Stimulated activated CD8-positive, alpha-beta memory T cell treated with anti-CD3 and anti-CD28 coated beads, Interleukin-7, amount 100 ng/mL, for 1 hour (primary cell): ENCODE results near the gene CPNE8.
"Not testable (repeated sequence)": the region's sequence is repeated elsewhere in the genome, so short reads cannot be mapped to it uniquely, and the experiment has no call there.

Experiments used
- DNase-seq, 2 donors: peaks; one replicate each; pipeline ENCODE4 v3.0.0-alpha.2; 2020; ENCODE audit warnings: low read depth in 2 of 2

The CPNE8 gene

DNA sequence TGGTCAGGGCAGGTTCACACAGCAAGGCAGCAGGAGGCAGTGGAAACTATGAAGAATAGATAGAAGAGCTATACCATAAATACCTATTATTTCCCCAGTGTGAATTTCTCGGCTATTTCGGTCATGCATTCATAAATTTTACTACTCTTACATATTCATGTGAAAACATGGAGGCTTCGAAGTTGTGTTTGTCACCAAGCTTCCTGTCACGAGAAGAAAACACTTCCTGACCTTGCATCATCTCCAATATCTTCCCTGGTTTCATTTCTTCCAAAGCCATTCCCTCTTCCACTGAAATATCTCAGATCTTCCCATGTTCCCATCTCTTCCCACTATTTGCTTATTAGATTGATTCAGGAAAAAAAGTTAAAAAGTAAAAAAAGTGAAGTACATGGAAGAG lies 80.4 kb downstream of the CPNE8 start:
- no peak for DNase-seq

DNA sequence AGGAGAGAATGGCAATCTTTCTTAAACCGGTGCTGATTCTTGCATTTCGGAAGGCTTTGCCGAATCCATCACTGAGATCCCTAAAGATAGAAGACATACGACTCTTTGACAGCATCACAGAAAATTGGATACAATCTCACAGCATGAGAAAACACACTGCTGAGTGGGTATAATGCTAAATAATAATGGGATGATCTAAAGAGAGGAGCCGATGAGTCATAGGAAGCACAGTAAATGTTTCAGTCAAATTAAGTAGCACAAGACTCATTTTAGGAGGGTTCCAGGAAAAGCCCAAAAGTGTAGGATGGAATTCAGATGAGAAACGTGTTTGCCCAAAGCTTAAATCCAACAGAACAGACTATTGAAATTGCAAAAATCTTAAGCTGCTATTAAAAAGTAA lies 81.7 kb downstream of the CPNE8 start:
- no peak for DNase-seq

DNA sequence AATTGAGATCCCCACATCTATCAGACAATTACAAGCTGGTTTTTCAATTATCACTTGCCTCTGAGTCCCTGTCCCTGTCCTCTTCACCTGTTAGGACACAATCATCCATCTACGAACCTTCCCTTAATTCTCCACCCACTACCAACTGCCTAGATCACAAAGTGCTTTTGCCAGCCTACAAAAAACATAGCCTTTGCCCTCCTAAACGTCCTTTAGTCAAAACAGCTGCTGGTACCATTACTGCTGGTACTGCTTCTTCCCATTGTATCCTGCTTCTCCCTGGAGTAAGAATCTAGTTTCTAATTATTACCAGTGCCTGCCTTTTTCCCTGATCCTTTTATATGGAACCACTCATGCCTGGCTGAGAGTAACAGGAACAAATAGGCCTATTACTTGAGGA lies 82.1 kb downstream of the CPNE8 start:
- DNase-seq, result no peak

DNA sequence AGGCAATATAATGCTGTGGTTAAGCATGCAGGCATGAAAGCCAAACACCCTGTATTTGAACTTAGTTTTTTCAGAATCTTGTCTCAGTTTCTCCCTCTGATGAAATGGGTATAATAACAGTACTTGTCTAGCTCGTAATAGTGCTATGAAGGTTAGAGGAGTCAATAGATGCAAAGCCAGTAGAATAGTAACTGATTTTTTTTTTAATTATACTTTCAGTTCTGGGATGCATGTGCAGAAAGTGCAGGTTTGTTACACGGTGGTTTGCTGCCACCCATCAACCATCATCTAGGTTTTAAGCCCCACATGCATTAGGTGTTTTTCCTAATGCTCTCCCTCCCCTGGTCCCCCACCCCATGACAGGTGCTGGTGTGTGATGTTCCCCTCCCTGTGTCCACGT lies 87.4 kb downstream of the CPNE8 start:
- no peak for DNase-seq

DNA sequence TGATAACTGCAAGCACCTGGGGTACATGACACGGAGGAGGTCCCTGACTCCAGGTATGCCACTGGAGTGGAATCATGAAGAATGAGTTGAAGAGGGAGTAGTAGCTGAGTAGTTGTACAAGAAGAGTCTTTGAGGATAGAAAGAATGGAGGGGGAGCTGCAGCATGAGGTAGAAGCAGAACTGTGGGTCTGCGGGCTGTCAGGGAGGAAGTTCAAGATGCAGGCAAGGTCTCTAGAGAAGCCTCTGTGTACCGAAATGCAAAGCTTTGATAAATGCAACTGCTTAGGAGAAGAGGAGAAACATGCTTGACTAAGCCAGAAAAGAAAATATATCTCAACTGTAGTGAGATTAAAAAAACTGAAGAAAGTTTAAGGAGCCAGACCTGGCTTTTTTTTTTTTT lies 91.5 kb downstream of the CPNE8 start:
- no peak for DNase-seq

DNA sequence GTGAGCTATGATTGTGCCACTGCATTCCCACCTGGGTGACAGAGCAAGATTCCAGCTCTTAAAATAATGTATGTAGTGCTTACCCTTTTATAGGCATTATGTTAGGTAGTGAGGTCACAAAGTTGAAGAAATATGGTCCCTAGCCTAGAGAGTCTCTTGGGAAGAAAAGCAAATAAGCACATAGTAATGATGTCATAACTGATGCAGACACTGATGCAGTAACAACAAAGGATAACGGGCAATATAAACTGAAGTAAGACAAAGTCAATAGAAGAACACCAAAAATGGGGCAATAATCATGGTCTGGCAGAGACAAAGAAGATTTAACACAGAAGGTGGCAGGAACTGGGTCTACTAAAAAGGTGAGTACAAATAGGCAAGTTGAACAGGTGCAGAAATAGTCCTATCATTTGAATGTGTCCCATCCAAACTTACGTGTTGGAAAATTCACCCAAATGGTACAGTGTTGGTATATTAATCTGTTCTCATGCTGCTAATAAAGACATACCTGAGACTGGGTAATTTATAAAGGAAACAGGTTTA lies 93.5 kb downstream of the CPNE8 start:
- DNase-seq, result no peak

DNA sequence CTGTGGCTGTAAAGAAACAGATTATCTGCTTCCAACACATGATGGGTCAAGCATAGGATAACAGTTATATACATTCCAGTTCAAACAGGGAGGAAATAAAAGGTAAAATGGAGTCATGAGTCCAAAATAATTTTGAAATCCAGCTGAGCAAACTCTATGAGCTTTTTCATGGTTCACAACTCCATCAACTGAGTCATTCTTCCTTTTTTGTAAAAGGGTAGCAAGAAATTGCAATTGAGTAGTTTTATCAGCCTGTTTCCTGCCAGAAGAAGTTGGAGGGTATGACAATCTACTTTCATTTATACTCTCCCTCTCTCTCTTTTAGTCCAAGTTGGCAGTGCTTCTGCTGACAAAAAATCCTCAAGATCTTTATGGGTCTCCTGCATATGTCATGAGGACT lies 95.6 kb downstream of the CPNE8 start:
- no peak for DNase-seq

DNA sequence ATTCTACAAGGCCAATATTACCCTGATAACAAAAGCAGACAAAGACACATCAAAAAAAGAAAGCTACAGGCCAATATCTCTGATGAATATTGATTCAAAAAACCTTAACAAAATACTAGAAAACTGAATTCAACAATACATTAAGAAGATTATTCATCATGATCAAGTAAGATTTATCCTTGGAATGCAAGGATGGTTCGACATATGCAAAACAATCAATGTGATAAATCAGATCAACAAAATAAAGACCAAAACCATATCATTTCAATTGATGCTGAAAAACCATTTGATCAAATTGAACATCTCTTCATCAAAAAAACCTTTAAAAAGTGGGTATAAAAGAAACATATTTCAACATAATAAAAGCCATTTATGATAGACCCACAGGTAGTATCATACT lies 117.3 kb downstream of the CPNE8 start:
- no peak for DNase-seq

DNA sequence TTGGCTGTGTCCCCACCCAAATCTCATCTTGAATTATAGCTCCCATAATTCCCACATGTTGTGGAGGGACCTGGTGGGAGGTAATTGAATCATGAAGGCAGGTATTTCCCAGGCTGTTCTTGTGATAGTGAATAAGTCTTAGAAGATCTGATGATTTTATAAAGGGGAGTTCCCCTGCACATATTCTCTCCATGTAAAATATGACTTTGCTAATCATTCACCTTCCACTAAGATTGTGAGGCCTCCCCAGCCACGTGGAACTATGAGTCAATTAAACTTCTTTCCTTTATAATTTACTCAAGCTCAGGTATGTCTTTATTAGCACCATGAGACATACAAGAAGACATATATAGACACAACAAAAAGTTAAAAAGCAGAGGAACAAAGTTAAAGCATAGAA lies 120.0 kb downstream of the CPNE8 start:
- DNase-seq, result no peak

DNA sequence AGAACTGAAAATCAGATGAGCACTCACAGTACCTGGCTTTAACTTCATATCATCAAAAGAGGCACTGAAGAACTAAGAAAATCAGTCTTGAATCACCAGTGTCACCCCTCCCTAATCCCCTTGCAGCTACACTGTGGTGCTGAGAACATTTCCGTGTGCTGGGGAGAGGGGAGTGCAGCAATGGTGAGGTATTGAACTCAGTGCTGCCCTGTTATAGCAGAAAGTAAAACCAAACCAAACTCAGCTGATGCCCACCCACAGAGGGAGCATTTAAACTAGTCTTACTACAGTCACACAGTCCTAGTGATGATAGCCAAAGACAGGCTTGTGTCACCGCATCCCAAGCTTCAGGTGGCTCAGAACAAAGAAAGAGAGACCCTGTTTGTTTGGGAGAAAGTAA lies 122.1 kb downstream of the CPNE8 start:
- no peak for DNase-seq

DNA sequence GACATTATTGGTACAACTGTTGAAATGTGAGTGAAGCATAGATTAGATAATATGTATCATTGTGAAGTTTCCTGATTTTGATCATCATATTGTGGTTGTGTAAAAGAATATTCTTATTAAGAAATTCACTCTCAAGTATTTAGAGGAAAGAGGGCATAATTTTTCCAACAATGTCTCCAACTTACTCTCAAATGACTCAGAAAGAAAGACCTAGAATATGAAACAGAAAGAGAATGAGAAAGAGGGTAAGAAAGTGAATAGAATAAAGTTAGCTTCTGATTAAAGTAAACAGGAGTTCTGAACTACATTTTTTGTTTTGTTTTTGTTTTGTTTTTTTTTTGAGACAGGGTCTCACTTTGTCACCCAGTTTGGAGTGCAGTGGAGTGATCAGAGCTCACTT lies 123.0 kb downstream of the CPNE8 start:
- DNase-seq, result no peak

DNA sequence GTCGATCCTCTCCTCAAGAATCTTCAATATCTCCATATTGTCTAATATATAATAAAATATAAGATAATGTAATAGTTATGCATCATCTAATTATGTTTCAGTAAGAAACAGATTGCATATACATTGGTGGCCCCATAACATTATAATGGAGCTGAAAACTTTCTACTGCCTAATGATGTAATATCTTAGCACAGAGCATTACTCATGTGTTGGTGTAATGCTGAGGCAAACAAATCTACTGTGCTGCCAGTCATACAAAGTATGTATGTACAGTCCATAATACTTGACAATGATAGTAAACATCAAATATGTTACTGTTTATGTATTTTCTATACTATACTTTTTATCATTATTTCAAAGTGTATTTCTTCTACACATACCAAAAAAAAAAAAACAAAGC lies 128.7 kb downstream of the CPNE8 start:
- no peak for DNase-seq

DNA sequence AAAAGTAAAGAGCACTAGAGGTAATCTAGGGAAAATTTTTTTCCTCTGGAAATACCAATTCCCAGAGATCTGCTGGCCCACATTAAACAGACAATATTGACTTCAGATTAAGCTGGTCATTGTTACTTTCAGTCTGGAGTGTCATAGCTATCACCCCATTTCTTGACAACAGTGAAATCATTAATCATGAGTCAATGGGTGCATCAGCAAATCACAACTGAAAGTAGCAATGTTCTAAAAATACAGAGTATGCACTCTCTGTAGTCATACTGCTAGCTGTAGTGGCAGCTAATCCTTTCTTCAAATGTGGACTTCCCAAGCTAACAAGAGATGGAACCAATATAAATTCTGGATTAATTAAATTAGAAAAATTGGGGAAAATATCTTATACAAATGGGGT lies 129.9 kb downstream of the CPNE8 start:
- no peak for DNase-seq

DNA sequence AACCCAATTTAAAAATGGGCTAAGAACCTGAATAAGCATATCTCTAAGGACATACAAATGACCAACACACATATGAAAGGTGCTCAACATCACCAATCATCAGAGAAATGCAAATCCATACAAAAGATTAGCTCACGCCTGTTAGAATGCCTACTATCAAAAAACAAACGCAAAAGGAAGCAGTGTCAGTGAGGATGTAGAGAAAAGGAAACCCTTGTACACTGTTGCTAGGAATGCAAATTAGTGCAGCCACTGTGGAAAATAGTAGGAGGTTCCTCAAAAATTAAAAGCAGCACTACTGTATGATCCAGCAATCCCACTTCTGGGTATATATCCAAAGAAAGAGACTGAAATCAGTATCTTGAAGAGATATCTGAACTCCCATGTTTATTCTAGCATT lies 133.0 kb downstream of the CPNE8 start:
- DNase-seq, result no peak

DNA sequence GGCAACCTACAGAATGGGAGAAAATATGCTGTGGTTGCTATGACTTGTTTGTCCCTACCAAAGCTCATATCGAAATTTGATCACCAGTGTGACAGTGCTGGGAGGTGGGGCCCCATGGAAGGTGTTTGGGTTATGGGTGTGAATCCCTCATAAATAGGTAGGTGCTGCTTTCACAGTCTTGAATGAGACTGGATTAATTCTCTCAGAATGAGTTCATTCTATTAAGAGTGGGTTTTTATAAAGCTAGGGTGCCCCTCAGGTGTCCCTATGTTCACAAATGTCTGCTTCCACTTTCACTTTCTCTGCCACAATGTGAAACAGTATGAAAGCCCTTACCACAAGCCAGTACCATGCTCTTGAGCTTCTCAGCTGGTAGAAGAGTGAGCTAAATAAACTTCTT lies 133.5 kb downstream of the CPNE8 start:
- no peak for DNase-seq

DNA sequence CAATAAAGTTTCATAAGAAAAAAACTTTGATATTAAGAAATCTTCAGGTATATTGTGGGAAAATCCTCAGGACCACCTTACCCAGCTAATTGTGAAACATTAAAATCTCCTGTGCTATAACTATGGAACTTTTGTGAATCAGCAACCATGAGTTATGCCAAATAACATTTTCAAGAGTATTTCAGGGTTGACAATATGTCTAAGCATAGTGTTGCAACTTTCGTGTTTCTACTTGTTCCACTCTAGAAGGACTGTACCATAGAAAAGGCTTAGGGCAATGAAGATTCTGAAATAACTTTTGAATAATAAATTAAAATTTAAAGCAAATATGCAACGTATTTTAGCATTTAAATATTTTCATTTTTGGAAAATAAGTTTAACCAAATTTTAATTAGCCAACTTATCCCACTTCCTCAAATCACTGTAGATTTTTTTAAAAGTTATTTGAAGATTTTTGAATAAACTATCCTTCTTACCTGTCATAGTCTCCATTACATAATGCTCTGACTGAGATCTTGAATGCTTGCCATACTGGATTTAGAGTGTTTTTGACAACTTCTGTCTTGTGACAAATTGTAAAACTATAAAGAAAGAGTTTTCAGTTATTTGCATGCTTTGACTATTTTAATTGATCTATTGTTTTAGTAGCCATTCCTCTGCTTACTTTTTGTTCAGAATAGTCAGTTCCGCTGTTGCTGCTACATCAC lies 143.6 kb downstream of the CPNE8 start:
- no peak for DNase-seq

DNA sequence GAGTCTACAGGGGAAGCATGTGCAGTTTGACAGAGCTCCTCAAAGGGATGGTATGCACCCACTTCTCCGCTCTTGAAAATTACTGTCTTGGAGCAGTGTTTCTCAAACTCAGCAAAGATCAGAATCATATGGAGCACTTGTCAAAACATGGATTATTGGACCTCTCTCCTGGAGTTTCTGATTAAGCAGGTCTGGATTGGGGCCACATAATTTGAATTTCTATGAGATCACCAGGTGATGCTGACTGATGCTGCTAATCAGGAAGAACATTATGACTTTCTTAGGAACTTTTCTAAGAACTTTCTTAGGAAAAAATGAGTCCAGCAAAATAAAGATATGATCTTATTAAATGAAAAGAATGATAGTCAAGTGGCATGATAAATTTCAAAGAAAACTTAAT lies 144.3 kb downstream of the CPNE8 start:
- no peak for DNase-seq

DNA sequence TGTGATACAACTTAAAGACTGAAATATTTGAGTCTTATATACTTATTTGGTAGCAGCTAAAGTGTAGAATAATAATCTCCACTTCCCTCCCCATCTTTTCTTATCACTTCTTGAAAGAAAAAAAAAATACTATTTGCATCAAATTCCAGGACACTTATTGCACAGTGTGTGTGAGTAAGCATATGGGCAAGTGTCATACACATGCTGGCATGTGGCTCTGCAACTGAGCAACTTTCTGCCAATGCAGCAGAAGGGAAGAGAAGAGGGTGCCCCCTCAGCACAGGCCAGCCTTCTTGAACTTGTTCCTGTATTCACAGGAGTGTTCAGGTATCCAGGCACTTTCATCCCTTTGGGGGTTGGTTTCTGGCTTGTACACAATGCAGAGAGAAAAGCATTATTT lies 145.8 kb downstream of the CPNE8 start:
- no peak for DNase-seq

DNA sequence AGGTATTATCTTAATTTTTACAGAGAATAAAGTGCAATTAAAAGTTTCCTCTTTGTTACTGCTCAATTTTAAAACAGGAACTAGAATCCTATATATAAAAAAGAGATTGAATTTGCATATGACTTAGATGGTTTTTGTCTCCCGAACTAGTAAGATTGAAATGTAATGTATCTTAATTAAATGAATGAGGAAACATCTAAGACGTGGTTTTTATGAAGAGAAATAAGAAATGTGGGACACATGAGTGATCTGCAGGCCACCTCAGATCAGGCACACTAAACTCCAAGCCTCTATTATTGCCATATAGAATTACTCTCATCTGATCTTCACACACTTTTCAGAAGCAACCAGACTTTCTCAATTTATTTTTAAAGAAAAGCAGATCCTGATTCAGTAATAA lies 158.6 kb downstream of the CPNE8 start:
- no peak for DNase-seq

DNA sequence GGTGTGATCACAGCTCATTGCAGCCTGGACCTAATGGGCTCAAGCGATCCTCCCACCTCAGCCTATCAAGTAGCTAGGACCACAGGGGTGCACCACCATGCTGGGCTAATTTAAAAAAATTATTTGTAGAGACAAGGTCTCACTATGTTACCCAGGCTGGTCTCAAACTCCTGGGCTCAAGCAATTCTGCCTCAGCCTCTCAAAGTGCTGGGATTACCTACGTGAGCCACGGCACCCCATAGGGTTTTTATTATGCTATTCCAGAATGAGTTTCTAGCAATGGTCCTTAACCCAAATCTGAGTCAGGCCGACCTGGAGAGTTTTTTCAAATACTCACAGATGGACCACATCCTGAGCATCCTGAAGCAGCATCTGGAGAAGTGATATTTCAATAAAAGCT lies 159.8 kb downstream of the CPNE8 start:
- no peak for DNase-seq

DNA sequence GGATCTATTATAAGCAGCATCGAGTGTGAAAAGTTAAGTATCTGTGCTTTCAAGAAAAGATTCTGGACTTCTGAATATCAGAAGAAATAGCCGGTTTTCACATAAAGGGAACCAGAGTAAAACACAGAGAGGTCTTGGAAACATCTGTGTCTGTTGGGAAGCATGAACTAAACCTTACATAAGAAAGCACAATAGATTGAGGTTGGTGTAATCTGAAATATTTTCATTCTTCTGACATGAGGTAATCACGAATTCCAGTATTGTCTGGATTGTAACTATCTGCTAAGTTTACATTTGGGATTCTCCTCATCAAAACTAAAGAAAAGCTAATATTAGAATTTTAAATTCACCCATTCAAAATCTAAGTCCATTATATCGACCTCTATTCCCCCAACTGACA lies 161.3 kb downstream of the CPNE8 start:
- no peak for DNase-seq

DNA sequence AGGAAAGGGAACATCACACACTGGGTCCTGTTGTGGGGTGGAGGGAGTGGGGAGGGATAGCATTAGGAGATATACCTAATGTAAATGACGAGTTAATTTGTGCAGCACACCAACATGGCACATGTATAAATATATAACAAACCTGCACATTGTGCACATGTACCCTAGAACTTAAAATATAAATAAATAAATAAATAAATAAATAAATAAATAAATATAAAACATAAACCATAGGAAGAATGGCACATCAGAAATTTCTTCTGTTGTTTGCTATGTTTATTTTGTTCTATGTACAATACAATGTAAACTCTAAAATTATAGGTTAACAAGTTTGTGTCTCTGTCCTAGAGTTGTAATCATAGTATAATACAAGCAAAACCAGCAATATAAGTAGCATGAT lies 162.9 kb downstream of the CPNE8 start:
- not testable (repeated sequence) for DNase-seq

DNA sequence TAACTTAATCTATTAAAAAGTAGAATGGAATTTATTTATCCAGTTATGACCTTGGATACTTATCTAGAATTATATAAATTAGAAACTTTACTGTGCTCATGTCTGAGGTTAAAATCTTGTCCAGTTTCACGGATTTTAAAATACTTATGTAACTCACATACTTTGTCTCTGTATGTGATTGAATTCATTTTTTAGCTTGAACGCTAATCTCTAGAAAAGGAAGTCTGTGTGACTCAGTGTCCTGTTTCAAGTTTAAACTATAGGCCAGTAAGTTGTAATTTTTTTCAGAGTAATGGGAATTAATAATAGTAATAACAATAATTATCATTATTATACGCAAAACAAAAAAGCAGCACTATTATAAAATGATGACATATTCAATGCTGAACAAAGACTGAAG lies 168.6 kb downstream of the CPNE8 start:
- DNase-seq, result no peak

DNA sequence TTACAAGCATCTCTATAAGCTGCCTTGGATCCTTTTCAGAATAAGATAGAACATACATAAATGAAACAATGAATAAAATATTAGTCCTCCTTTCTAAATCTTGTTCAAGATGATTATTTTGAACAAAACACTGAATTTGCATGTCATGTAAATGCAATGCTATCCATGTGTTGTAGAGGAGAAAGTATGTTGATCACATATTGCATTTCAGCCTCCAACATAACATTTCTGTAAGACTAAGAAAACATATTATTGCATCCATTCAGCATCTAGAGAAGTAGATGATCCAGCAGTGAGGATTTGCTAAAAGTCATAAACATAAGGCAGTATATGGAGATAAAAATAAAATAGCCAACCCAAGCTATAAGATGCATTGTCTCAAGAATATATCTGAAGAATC lies 172.6 kb downstream of the CPNE8 start:
- DNase-seq, result no peak
